Measurements from ENCODE around the gene NCL.

The NCL gene

GRCh38 chr2:231475965-231476364 is 11.7 kb upstream of the NCL start:
- no peak for DNase-seq (ENCODE audit: low read depth, low spot score)
- H3K4me3 ChIP-seq (ENCODE audit: low read depth, low read length): no peak overlapping the region
- no peak for TF ChIP-seq CTCF (IDR thresholded peaks at IDR 0.05; ENCODE audit: insufficient read depth, low read length, missing control alignments)
- POLR2A ChIA-PET: interaction anchor here (2.4 kb wide), 1 partner anchor 11 kb away, joined by 16 read pairs; the partner anchor contains the start of gene NCL
- CTCF ChIA-PET: interaction anchor here (0.6 to 1.8 kb wide), 6 partner anchors 10 to 82 kb away, joined by 3 to 8 read pairs (median 4); partner anchors contain the start of gene NCL

- TF ChIP-seq CTCF (IDR thresholded peaks at IDR 0.05; ENCODE audit: insufficient read depth, low read length, missing control alignments): no peak
- CTCF ChIA-PET: interaction anchor here (1.6 to 2.0 kb wide), 2 partner anchors 10 to 21 kb away, joined by 5 read pairs; no protein-coding TSS in a partner anchor
- POLR2A ChIA-PET: no interaction called here
These were observed 8.5 kb upstream of the NCL start for GRCh38 chr2:231472816-231473215.

GRCh38 chr2:231470246-231470900 is 6.1 kb upstream of the NCL start:
- no peak for DNase-seq (ENCODE audit: low read depth, low spot score)
- TF ChIP-seq CTCF (IDR thresholded peaks at IDR 0.05; ENCODE audit: insufficient read depth, low read length, missing control alignments): no peak
- no peak overlapping the region for H3K4me3 ChIP-seq (ENCODE audit: low read depth, low read length)
- ChIA-PET CTCF (interaction anchor here (10.1 kb wide), 1 partner anchor 12 kb away, joined by 97 read pairs; no protein-coding TSS in a partner anchor), POLR2A (no interaction called here)

More at GRCh38 chr2:231472816-231473215, 8.5 kb upstream of the NCL start:
- no peak for DNase-seq (ENCODE audit: low read depth, low spot score)
- H3K4me3 ChIP-seq (ENCODE audit: low read depth, low read length): no peak overlapping the region

GRCh38 chr2:231469583-231469950 is 5.3 kb upstream of the NCL start:
- no peak overlapping the region for H3K4me3 ChIP-seq (ENCODE audit: low read depth, low read length)
- no peak for TF ChIP-seq CTCF (IDR thresholded peaks at IDR 0.05; ENCODE audit: insufficient read depth, low read length, missing control alignments)
- POLR2A ChIA-PET: no interaction called here
- DNase-seq (ENCODE audit: low read depth, low spot score): no peak
- CTCF ChIA-PET: interaction anchor here (0.8 to 10.1 kb wide), 5 partner anchors 9 to 64 kb away, joined by 3 to 97 read pairs (median 4); no protein-coding TSS in a partner anchor

GRCh38 chr2:231467613-231468530 is 3.6 kb upstream of the NCL start:
- ChIA-PET POLR2A (no interaction called here), CTCF (interaction anchor here (1.2 to 10.1 kb wide), 6 partner anchors 10 to 90 kb away, joined by 3 to 97 read pairs (median 5); no protein-coding TSS in a partner anchor)
- no peak for DNase-seq (ENCODE audit: low read depth, low spot score)
- no peak overlapping the region for H3K4me3 ChIP-seq (ENCODE audit: low read depth, low read length)
- no peak for TF ChIP-seq CTCF (IDR thresholded peaks at IDR 0.05; ENCODE audit: insufficient read depth, low read length, missing control alignments)

Measured in AG04449 (cell line).